ENCODE results near the gene PPP2R2C.

PPP2R2C gene

GRCh38 chr4:6472387-6473263 is at the start of gene PPP2R2C:
PPP2R2C (minus strand) TSS chr4:6472614; CDS start chr4:6472229, 385 bp downstream.
- DNase-seq (ENCODE audit: low read depth in 3 of 3) = no peak

- no peak for DNase-seq (ENCODE audit: low read depth in 3 of 3)
Measured at GRCh38 chr4:6520978-6521377, 48.6 kb upstream of the PPP2R2C start.

- no peak for DNase-seq (ENCODE audit: low read depth in 3 of 3)
Measured at GRCh38 chr4:6520051-6520636, 47.7 kb upstream of the PPP2R2C start.

- DNase-seq (ENCODE audit: low read depth in 3 of 3) = no peak
Measured at GRCh38 chr4:6517171-6517570, 44.8 kb upstream of the PPP2R2C start.

- DNase-seq (ENCODE audit: low read depth in 3 of 3) = no peak
Measured at GRCh38 chr4:6516762-6517161, 44.3 kb upstream of the PPP2R2C start.

GRCh38 chr4:6516281-6516680 is 43.9 kb upstream of the PPP2R2C start:
- DNase-seq (ENCODE audit: low read depth in 3 of 3) = no peak

GRCh38 chr4:6513678-6514077 is 41.3 kb upstream of the PPP2R2C start:
- no peak for DNase-seq (ENCODE audit: low read depth in 3 of 3)

- no peak for DNase-seq (ENCODE audit: low read depth in 3 of 3)
Measured at GRCh38 chr4:6509587-6509986, 37.2 kb upstream of the PPP2R2C start.

GRCh38 chr4:6507345-6507744 is 34.9 kb upstream of the PPP2R2C start:
- no peak for DNase-seq (ENCODE audit: low read depth in 3 of 3)

GRCh38 chr4:6506616-6507140 is 34.3 kb upstream of the PPP2R2C start:
- DNase-seq (ENCODE audit: low read depth in 3 of 3) = no peak

GRCh38 chr4:6504900-6505496 is 32.6 kb upstream of the PPP2R2C start:
- DNase-seq (ENCODE audit: low read depth in 3 of 3) = no peak

- DNase-seq (ENCODE audit: low read depth in 3 of 3) = no peak
Measured at GRCh38 chr4:6502747-6503465, 30.5 kb upstream of the PPP2R2C start.

GRCh38 chr4:6502147-6502546 is 29.7 kb upstream of the PPP2R2C start:
- DNase-seq (ENCODE audit: low read depth in 3 of 3) = no peak

GRCh38 chr4:6501171-6501570 is 28.8 kb upstream of the PPP2R2C start:
- DNase-seq (ENCODE audit: low read depth in 3 of 3) = no peak

GRCh38 chr4:6500481-6501140 is 28.2 kb upstream of the PPP2R2C start:
- DNase-seq (ENCODE audit: low read depth in 3 of 3) = no peak

- DNase-seq (ENCODE audit: low read depth in 3 of 3) = no peak
Measured at GRCh38 chr4:6499238-6499600, 26.8 kb upstream of the PPP2R2C start.

GRCh38 chr4:6498511-6499237 is 26.3 kb upstream of the PPP2R2C start:
- no peak for DNase-seq (ENCODE audit: low read depth in 3 of 3)

GRCh38 chr4:6497796-6498195 is 25.4 kb upstream of the PPP2R2C start:
- no peak for DNase-seq (ENCODE audit: low read depth in 3 of 3)

- DNase-seq (ENCODE audit: low read depth in 3 of 3) = no peak
Measured at GRCh38 chr4:6495736-6496135, 23.3 kb upstream of the PPP2R2C start.

- DNase-seq (ENCODE audit: low read depth in 3 of 3) = no peak
Measured at GRCh38 chr4:6495296-6495590, 22.8 kb upstream of the PPP2R2C start.

Measured in stimulated activated CD4-positive, alpha-beta T cell treated with anti-CD3 and anti-CD28 coated beads, TNF-alpha, amount 100 ng/mL, for 24 hours (primary cell).